H9 (cell line): ENCODE data around the gene GAK. TPM values are rescaled to one million over a fixed set of nuclear protein-coding genes. Genes with fewer than 3 reads are reported as not detected.

Source experiments
- DNase-seq: peaks from one replicate; pipeline ENCODE4 v3.0.0-alpha.2; 2017
- H2AFZ ChIP-seq: one replicate; pipeline ENCODE4 v1.6.1; 2013; ENCODE audit warnings: mild to moderate bottlenecking, low read length, control low read depth, moderate library complexity
- H2AK5ac ChIP-seq: 2 replicates; pipeline ENCODE4 v1.6.1; 2013; ENCODE audit warnings: low read length, control low read depth, mixed read lengths; ENCODE audit not compliant: insufficient read length
- H2BK120ac ChIP-seq: one replicate; pipeline ENCODE4 v1.6.1; 2013; ENCODE audit warnings: low read depth, mild to moderate bottlenecking, low read length, control low read depth, inconsistent platforms; ENCODE audit not compliant: poor library complexity, severe bottlenecking
- H2BK12ac ChIP-seq: 2 replicates; pipeline ENCODE4 v1.6.1; 2013; ENCODE audit warnings: low read length, control low read depth, mixed read lengths, low read depth; ENCODE audit not compliant: insufficient read length
- H2BK15ac ChIP-seq: 2 replicates; pipeline ENCODE4 v1.6.1; 2013; ENCODE audit warnings: low read depth, low read length, control low read depth
- H2BK20ac ChIP-seq: one replicate; pipeline ENCODE4 v1.6.1; 2013; ENCODE audit warnings: low read depth, mild to moderate bottlenecking, low read length, control low read depth, inconsistent platforms; ENCODE audit not compliant: poor library complexity, severe bottlenecking
- H2BK5ac ChIP-seq: 2 replicates; pipeline ENCODE4 v1.6.1; 2013; ENCODE audit warnings: low read length, control low read depth, mixed read lengths; ENCODE audit not compliant: insufficient read length
- H3K14ac ChIP-seq: 2 replicates; pipeline ENCODE4 v1.6.1; 2013; ENCODE audit warnings: low read length, control low read depth; ENCODE audit not compliant: insufficient read depth
- H3K18ac ChIP-seq: 2 replicates; pipeline ENCODE4 v1.6.1; 2013; ENCODE audit warnings: low read depth, mild to moderate bottlenecking, mixed read lengths, low read length, control low read depth; ENCODE audit not compliant: insufficient read length
- H3K23ac ChIP-seq: 2 replicates; pipeline ENCODE4 v1.6.1; 2013; ENCODE audit warnings: low read length, control low read depth, mixed read lengths, low read depth; ENCODE audit not compliant: insufficient read length
- H3K23me2 ChIP-seq: 2 replicates; pipeline ENCODE4 v1.6.1; 2013; ENCODE audit warnings: low read depth, mild to moderate bottlenecking, mixed read lengths, low read length, control low read depth; ENCODE audit not compliant: insufficient read length, poor library complexity, severe bottlenecking
- H3K27ac ChIP-seq: 2 replicates; pipeline ENCODE4 v1.5.1; 2013; ENCODE audit warnings: low read length, control low read depth, mixed read lengths, low read depth; ENCODE audit not compliant: insufficient read length
- H3K27me3 ChIP-seq: 2 replicates; pipeline ENCODE4 v1.6.1; 2013; ENCODE audit warnings: low read length, control low read depth, inconsistent platforms; ENCODE audit not compliant: insufficient read depth
- H3K4ac ChIP-seq: 2 replicates; pipeline ENCODE4 v1.6.1; 2013; ENCODE audit warnings: low read depth, mild to moderate bottlenecking, control low read depth, inconsistent platforms, low read length, moderate library complexity
- H3K4me1 ChIP-seq: 2 replicates; pipeline ENCODE4 v1.6.1; 2013; ENCODE audit warnings: low read length, control low read depth, inconsistent platforms; ENCODE audit not compliant: insufficient read depth
- H3K4me2 ChIP-seq: 2 replicates; pipeline ENCODE4 v1.6.1; 2013; ENCODE audit warnings: low read length, control low read depth, mixed read lengths; ENCODE audit not compliant: insufficient read length, insufficient read depth
- H3K56ac ChIP-seq: 2 replicates; pipeline ENCODE4 v1.6.1; 2013; ENCODE audit warnings: low read depth, mild to moderate bottlenecking, mixed read lengths, low read length, control low read depth; ENCODE audit not compliant: insufficient read length
- H3K79me1 ChIP-seq: 2 replicates; pipeline ENCODE4 v1.6.1; 2013; ENCODE audit warnings: low read depth, mild to moderate bottlenecking, moderate library complexity, low read length, control low read depth, inconsistent platforms; ENCODE audit not compliant: insufficient read depth, poor library complexity, severe bottlenecking
- H3K79me2 ChIP-seq: 2 replicates; pipeline ENCODE4 v1.6.1; 2013; ENCODE audit warnings: low read length, control low read depth, inconsistent platforms; ENCODE audit not compliant: insufficient read depth
- H3K9ac ChIP-seq: 2 replicates; pipeline ENCODE4 v1.6.1; 2013; ENCODE audit warnings: low read length, control low read depth, mixed read lengths; ENCODE audit not compliant: insufficient read length; ENCODE audit errors: extremely low read depth
- H3K9me3 ChIP-seq: one replicate; pipeline ENCODE4 v1.6.1; 2013; ENCODE audit warnings: low read depth, low read length, inconsistent platforms; ENCODE audit not compliant: control insufficient read depth
- H3T11ph ChIP-seq: one replicate; pipeline ENCODE4 v1.6.1; 2013; ENCODE audit warnings: mild to moderate bottlenecking, low read length, control low read depth, inconsistent platforms
- H4K20me1 ChIP-seq: one replicate; pipeline ENCODE4 v1.6.1; 2013; ENCODE audit not compliant: control insufficient read depth, insufficient read length, insufficient read depth
- H4K5ac ChIP-seq: 2 replicates; pipeline ENCODE4 v1.6.1; 2013; ENCODE audit warnings: low read depth, mild to moderate bottlenecking, mixed read lengths, low read length, control low read depth; ENCODE audit not compliant: insufficient read length
- H4K8ac ChIP-seq: replicated peaks from 2 replicates; pipeline ENCODE4 v1.6.1; 2013; ENCODE audit warnings: low read length, control low read depth, mixed read lengths, low read depth; ENCODE audit not compliant: insufficient read length
- H4K91ac ChIP-seq: 2 replicates; pipeline ENCODE4 v1.6.1; 2013; ENCODE audit warnings: low read depth, mild to moderate bottlenecking, moderate library complexity, mixed read lengths, low read length, control low read depth; ENCODE audit not compliant: insufficient read length
- H3K27ac Mint-ChIP-seq, 3 experiments: 2 replicates in 2 of 3; 3 replicates in 1 of 3; pipeline ENCODE4 v1.8.0; 2020 to 2021; ENCODE audit warnings: mixed read lengths in 3 of 3, mild to moderate bottlenecking in 1 of 3, moderate library complexity in 1 of 3
- H3K27me3 Mint-ChIP-seq: 2 replicates; pipeline ENCODE4 v1.8.0; 2021; ENCODE audit warnings: low read depth, mild to moderate bottlenecking, moderate library complexity, mixed read lengths
- H3K36me3 Mint-ChIP-seq, 3 experiments: 2 replicates in 2 of 3; 3 replicates in 1 of 3; pipeline ENCODE4 v1.8.0; 2020 to 2021; ENCODE audit warnings: low read depth in 3 of 3, mixed read lengths in 3 of 3; ENCODE audit not compliant: insufficient read depth in 1 of 3
- H3K4me1 Mint-ChIP-seq, 2 experiments: 2 replicates each; pipeline ENCODE4 v1.8.0; 2020; ENCODE audit warnings: mixed read lengths in 2 of 2
- H3K4me3 Mint-ChIP-seq, 2 experiments: 2 replicates in 1 of 2; 3 replicates in 1 of 2; pipeline ENCODE4 v1.8.0; 2020 to 2021; ENCODE audit warnings: mild to moderate bottlenecking in 2 of 2, mixed read lengths in 2 of 2, moderate library complexity in 1 of 2
- H3K9me3 Mint-ChIP-seq, 2 experiments: 2 replicates in 1 of 2; 3 replicates in 1 of 2; pipeline ENCODE4 v1.8.0; 2020; ENCODE audit warnings: mild to moderate bottlenecking in 2 of 2, mixed read lengths in 2 of 2, moderate library complexity in 1 of 2
- CTCF ChIP-seq: fragments of 200-600 bp; sonication (generic); conservative IDR thresholded peaks from 3 replicates; pipeline ENCODE4 v1.8.0; 2021; ENCODE audit warnings: antibody characterized with exemption, mild to moderate bottlenecking
- WGBS: extraction: QIAGEN DNeasy Blood & Tissue Kit; methylation state at CpG from one replicate; pipeline ENCODE4 v1.1.7; 2013; ENCODE audit warnings: missing lambda C conversion rate, low lambda C conversion rate, mixed read lengths; ENCODE audit not compliant: insufficient read length; ENCODE audit errors: extremely low coverage; 5-methylcytosine and 5-hydroxymethylcytosine counted together
- total RNA-seq: library from RNA; stranded (reverse); gene quantifications from 2 replicates; pipeline ENCODE4 v1.2.1, GENCODE V29; 2021

GAK gene
- total RNA-seq, 1 experiment from 2014 or later = 80.7 TPM

GRCh38 chr4:864456-865120, 67.5 kb downstream of the GAK start:
- TF ChIP-seq CTCF = no peak
- H3K56ac ChIP-seq = no peak overlapping the region
- no peak overlapping the region for H2BK20ac ChIP-seq
- H3K18ac ChIP-seq = no peak overlapping the region
- H3K27ac Mint-ChIP-seq = no peak overlapping the region
- no peak overlapping the region for H2BK120ac ChIP-seq
- H3K4me2 ChIP-seq = no peak overlapping the region
- H2BK15ac ChIP-seq = no peak overlapping the region
- H3K9me3 Mint-ChIP-seq = no peaks in the 10 kb centered on the region
- no peaks in the 10 kb centered on the region for H3K27me3 ChIP-seq
- H2AK5ac ChIP-seq = no peak overlapping the region
- no peak overlapping the region for H3T11ph ChIP-seq
- H3K36me3 Mint-ChIP-seq = peaks cover 20 to 62% (median 57%) of the 10 kb centered on the region in 3 experiments
- no peaks in the 10 kb centered on the region for H3K4me1 ChIP-seq
- H3K23me2 ChIP-seq = no peaks in the 10 kb centered on the region
- H3K23ac ChIP-seq = no peak overlapping the region
- no peaks in the 10 kb centered on the region for H3K4me1 Mint-ChIP-seq
- no peak overlapping the region for H3K4me3 Mint-ChIP-seq
- H3K9ac ChIP-seq = no peak overlapping the region
- no peak overlapping the region for H2AFZ ChIP-seq
- H4K5ac ChIP-seq = no peak overlapping the region
- H3K79me1 ChIP-seq = no peaks in the 10 kb centered on the region
- no peak overlapping the region for H3K27ac ChIP-seq
- no peak overlapping the region for H2BK5ac ChIP-seq
- no peak overlapping the region for H4K91ac ChIP-seq
- no peak overlapping the region for H2BK12ac ChIP-seq
- H4K8ac ChIP-seq = no peak overlapping the region
- no peaks in the 10 kb centered on the region for H3K9me3 ChIP-seq
- H3K27me3 Mint-ChIP-seq = no peaks in the 10 kb centered on the region
- H3K79me2 ChIP-seq = no peaks in the 10 kb centered on the region
- no peak for DNase-seq
- H3K14ac ChIP-seq = no peak overlapping the region
- H3K4ac ChIP-seq = no peak overlapping the region
- no CpG with 5 or more reads among the region's 42 CpGs for WGBS
- peaks cover 4% of the 10 kb centered on the region for H4K20me1 ChIP-seq
